Gastroesophageal sphincter (tissue), 4 donors: ENCODE results near the gene KRT12. TPM values are rescaled to one million over a fixed set of nuclear protein-coding genes. Genes with fewer than 3 reads are reported as not detected.
"Not testable (repeated sequence)": the region's sequence is repeated elsewhere in the genome, so short reads cannot be mapped to it uniquely, and the experiment has no call there.

Source experiments
- ATAC-seq: fragments of 150-250 bp; one replicate; pipeline ENCODE4 v1.9.1; 2016; ENCODE audit warnings: mild to moderate bottlenecking, moderate library complexity
- H3K27ac ChIP-seq, 4 donors: fragments of 200-600 bp; sonication (generic) in 3 of 4; 1 replicate in 3 of 4; 2 replicates in 1 of 4; pipeline ENCODE4 v1.5.1; 2016 to 2019
- H3K27me3 ChIP-seq: fragments of 200-600 bp; sonication (generic); one replicate; pipeline ENCODE4 v1.5.1; 2019
- H3K36me3 ChIP-seq, 2 donors: fragments of 200-600 bp; sonication (generic); one replicate each; pipeline ENCODE4 v1.5.1; 2019; ENCODE audit warnings: control low read depth in 1 of 2
- H3K4me1 ChIP-seq, 3 donors: fragments of 200-600 bp; sonication (generic); 1 replicate in 2 of 3; 2 replicates in 1 of 3; pipeline ENCODE4 v1.5.1; 2016 to 2019; ENCODE audit warnings: control low read depth in 2 of 3
- H3K4me3 ChIP-seq, 2 donors: fragments of 200-600 bp; sonication (generic); one replicate each; pipeline ENCODE4 v1.5.1; 2019; ENCODE audit warnings: mild to moderate bottlenecking in 1 of 2, moderate library complexity in 1 of 2
- H3K9me3 ChIP-seq, 3 donors: fragments of 200-600 bp; sonication (generic); one replicate each; pipeline ENCODE4 v1.5.1; 2017 to 2019; ENCODE audit warnings: control low read depth in 2 of 3
- CTCF ChIP-seq, 4 experiments: fragments of 200-600 bp in 2 of 4; fragments of 450-650 bp in 2 of 4; sonication (generic) in 1 of 4; IDR thresholded peaks; one replicate each; pipeline ENCODE4 v1.5.1; 2017 to 2019; ENCODE audit warnings: antibody characterized with exemption in 4 of 4, mild to moderate bottlenecking in 2 of 4, moderate library complexity in 2 of 4
- EP300 ChIP-seq: sonication (generic); formaldehyde crosslinking; IDR thresholded peaks from one replicate; pipeline ENCODE4 v1.6.1; 2017; ENCODE audit warnings: antibody characterized with exemption, mild to moderate bottlenecking
- POLR2A ChIP-seq, 2 donors: fragments of 450-650 bp; IDR thresholded peaks; one replicate each; pipeline ENCODE4 v1.6.1; 2017; ENCODE audit warnings: antibody characterized with exemption in 2 of 2, mild to moderate bottlenecking in 2 of 2, moderate library complexity in 1 of 2
- POLR2AphosphoS5 ChIP-seq: sonication (generic); formaldehyde crosslinking; IDR thresholded peaks from one replicate; pipeline ENCODE4 v1.6.1; 2017; ENCODE audit warnings: antibody characterized with exemption
- WGBS, 2 donors: methylation state at CpG; one replicate each; pipeline ENCODE4 v1.1.5; 2018; ENCODE audit warnings: low coverage in 1 of 2; 5-methylcytosine and 5-hydroxymethylcytosine counted together
- total RNA-seq, 4 donors: library from RNA; depleted of rRNA; stranded (reverse); fragments of >200 nt; gene quantifications; one replicate each; pipeline ENCODE4 v1.1.0, GENCODE V29; 2016

The KRT12 gene
- total RNA-seq, 4 donors from 2014 or later, result not detected

- peak overlapping the region; percentile 80 to 91 for H3K4me3 ChIP-seq
- peaks cover 0 to 20% of the 10 kb centered on the region in 2 donors for H3K36me3 ChIP-seq
- TF ChIP-seq POLR2AphosphoS5, result peak; percentile 58
- no peak for TF ChIP-seq EP300
- peak; percentile 62 to 70 for TF ChIP-seq POLR2A (IDR thresholded peaks at IDR 0.05)
- peak in 1 of 4 experiments; percentile 9 for TF ChIP-seq CTCF (IDR thresholded peaks at IDR 0.05)
- H3K9me3 ChIP-seq, result no peaks in the 10 kb centered on the region
- H3K27me3 ChIP-seq, result no peaks in the 10 kb centered on the region
- 3 to 5% methylated on average over 7 to 14 of the region's 73 CpGs for WGBS, 2 donors
- H3K4me1 ChIP-seq, result peaks cover 0 to 24% (median 4%) of the 10 kb centered on the region in 3 donors
- peak; percentile 97 for ATAC-seq
- H3K27ac ChIP-seq, result peak overlapping the region; percentile 87 to 92 (median 90)
These were observed 48.1 kb downstream of the KRT12 start for GRCh38 chr17:40818733-40819527.

- peaks cover 0 to 24% (median 4%) of the 10 kb centered on the region in 3 donors for H3K4me1 ChIP-seq
- H3K27ac ChIP-seq, result peak overlapping the region; percentile 87 to 92 (median 90)
- ATAC-seq, result no peak
- WGBS, 2 donors, result 13 to 18% methylated on average over 7 of the region's 7 CpGs
- H3K9me3 ChIP-seq, result no peaks in the 10 kb centered on the region
- peaks cover 0 to 20% of the 10 kb centered on the region in 2 donors for H3K36me3 ChIP-seq
- peak overlapping the region; percentile 80 to 91 for H3K4me3 ChIP-seq
- H3K27me3 ChIP-seq, result no peaks in the 10 kb centered on the region
- TF ChIP-seq EP300 (no peak), POLR2AphosphoS5 (no peak)
These were observed 48.7 kb downstream of the KRT12 start for GRCh38 chr17:40818343-40818732.

GRCh38 chr17:40817103-40817682, 49.8 kb downstream of the KRT12 start:
- Histone ChIP-seq H3K36me3 (peaks cover 0 to 15% of the 10 kb centered on the region in 2 donors), H3K4me3 (no peak overlapping the region), H3K27ac (no peak overlapping the region), H3K9me3 (no peaks in the 10 kb centered on the region), H3K4me1 (peaks cover 0 to 24% (median 4%) of the 10 kb centered on the region in 3 donors), H3K27me3 (peaks cover 9% of the 10 kb centered on the region)
- no peak for ATAC-seq
- TF ChIP-seq POLR2AphosphoS5 (no peak), CTCF (IDR thresholded peaks at IDR 0.05) (no peak), POLR2A (IDR thresholded peaks at IDR 0.05) (no peak), EP300 (no peak)
- 94 to 100% methylated on average over 3 of the region's 4 CpGs for WGBS, 2 donors

GRCh38 chr17:40816569-40816968, 50.5 kb downstream of the KRT12 start:
- ATAC-seq, result no peak
- WGBS, 2 donors, result 93 to 100% methylated on average over 3 of the region's 3 CpGs
- H3K9me3 ChIP-seq, result no peaks in the 10 kb centered on the region
- peaks cover 14% of the 10 kb centered on the region for H3K27me3 ChIP-seq
- no peak overlapping the region for H3K27ac ChIP-seq
- peaks cover 0 to 24% (median 4%) of the 10 kb centered on the region in 3 donors for H3K4me1 ChIP-seq
- H3K36me3 ChIP-seq, result peaks cover 0 to 11% of the 10 kb centered on the region in 2 donors
- no peak for TF ChIP-seq POLR2AphosphoS5
- no peak for TF ChIP-seq EP300
- TF ChIP-seq POLR2A (IDR thresholded peaks at IDR 0.05), result no peak
- TF ChIP-seq CTCF (IDR thresholded peaks at IDR 0.05), result no peak
- no peak overlapping the region for H3K4me3 ChIP-seq

GRCh38 chr17:40815381-40815780, 51.6 kb downstream of the KRT12 start:
- Histone ChIP-seq H3K27ac (no peak overlapping the region), H3K9me3 (no peaks in the 10 kb centered on the region), H3K4me3 (no peak overlapping the region), H3K36me3 (peaks cover 0 to 11% of the 10 kb centered on the region in 2 donors), H3K27me3 (peaks cover 25% of the 10 kb centered on the region), H3K4me1 (peaks cover 0 to 23% (median 4%) of the 10 kb centered on the region in 3 donors)
- TF ChIP-seq POLR2AphosphoS5, result no peak
- ATAC-seq, result no peak
- 89% methylated on average over 1 of the region's 1 CpG for WGBS, 2 donors

GRCh38 chr17:40814657-40815056, 52.4 kb downstream of the KRT12 start:
- H3K27ac ChIP-seq, H3K9me3 ChIP-seq, ATAC-seq, H3K4me3 ChIP-seq: not testable (repeated sequence)
- peaks cover 0 to 16% (median 4%) of the 10 kb centered on the region in 3 donors for H3K4me1 ChIP-seq
- 44 to 78% methylated on average over 2 to 3 of the region's 3 CpGs for WGBS, 2 donors
- H3K36me3 ChIP-seq, result peaks cover 0 to 11% of the 10 kb centered on the region in 2 donors
- peaks cover 29% of the 10 kb centered on the region for H3K27me3 ChIP-seq
